ENCODE results near the gene EXOC4.

DNA sequence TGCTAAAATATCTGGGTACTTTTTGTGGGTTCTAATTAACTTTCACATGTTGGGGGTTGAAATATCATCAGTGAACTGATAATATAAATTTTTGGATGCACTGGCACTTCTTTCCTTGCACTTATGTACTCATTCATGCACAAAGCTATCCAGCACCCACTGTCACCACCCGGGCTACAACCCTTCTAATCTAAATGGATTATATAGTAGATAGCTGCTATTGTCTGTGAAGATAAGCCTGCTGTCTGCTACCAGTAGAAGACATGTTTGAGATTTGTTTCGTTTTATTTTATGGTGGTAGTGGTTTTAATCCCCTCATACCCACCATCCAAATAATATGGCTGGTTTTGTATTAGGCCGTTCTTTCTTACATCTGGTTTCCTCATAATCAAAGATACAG lies 520.7 kb downstream of the EXOC4 start:
- TF ChIP-seq, protein P1, sequence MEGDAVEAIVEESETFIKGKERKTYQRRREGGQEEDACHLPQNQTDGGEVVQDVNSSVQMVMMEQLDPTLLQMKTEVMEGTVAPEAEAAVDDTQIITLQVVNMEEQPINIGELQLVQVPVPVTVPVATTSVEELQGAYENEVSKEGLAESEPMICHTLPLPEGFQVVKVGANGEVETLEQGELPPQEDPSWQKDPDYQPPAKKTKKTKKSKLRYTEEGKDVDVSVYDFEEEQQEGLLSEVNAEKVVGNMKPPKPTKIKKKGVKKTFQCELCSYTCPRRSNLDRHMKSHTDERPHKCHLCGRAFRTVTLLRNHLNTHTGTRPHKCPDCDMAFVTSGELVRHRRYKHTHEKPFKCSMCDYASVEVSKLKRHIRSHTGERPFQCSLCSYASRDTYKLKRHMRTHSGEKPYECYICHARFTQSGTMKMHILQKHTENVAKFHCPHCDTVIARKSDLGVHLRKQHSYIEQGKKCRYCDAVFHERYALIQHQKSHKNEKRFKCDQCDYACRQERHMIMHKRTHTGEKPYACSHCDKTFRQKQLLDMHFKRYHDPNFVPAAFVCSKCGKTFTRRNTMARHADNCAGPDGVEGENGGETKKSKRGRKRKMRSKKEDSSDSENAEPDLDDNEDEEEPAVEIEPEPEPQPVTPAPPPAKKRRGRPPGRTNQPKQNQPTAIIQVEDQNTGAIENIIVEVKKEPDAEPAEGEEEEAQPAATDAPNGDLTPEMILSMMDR (IDR thresholded peaks at IDR 0.05) = no peak
- TF ChIP-seq POLR2A (IDR thresholded peaks at IDR 0.05) = no peak
